ENCODE data around the gene KAZN. TPM values are rescaled to one million over a fixed set of nuclear protein-coding genes. Genes with fewer than 3 reads are reported as not detected.

Gene KAZN
- total and polyA plus RNA-seq, 4 donors: 7.6 to 18.8 (median 11.2) TPM

GRCh38 chr1:14896381-14897079, 298.0 kb downstream of the KAZN start:
- no peak overlapping the region for H3K4me3 ChIP-seq
- ATAC-seq (ENCODE audit: insufficient read depth, low FRiP score) (no peak), DNase-seq (no peak)
- H3K9ac ChIP-seq (ENCODE audit: insufficient read depth in 1 of 2, low read length in 2 of 2): no peak overlapping the region
- peaks cover 0 to 6% (median 0%) of the 10 kb centered on the region in 5 donors for H3K4me1 ChIP-seq (ENCODE audit: control insufficient read depth in 5 of 5, insufficient read depth in 5 of 5, low read length in 5 of 5)
- H3K9me3 ChIP-seq (ENCODE audit: control insufficient read depth in 4 of 4, insufficient read depth in 3 of 4, low read length in 3 of 4): no peaks in the 10 kb centered on the region
- H3K27me3 ChIP-seq (ENCODE audit: control insufficient read depth in 3 of 3, insufficient read depth in 3 of 3, low read length in 2 of 3): no peaks in the 10 kb centered on the region
- H3K36me3 ChIP-seq (ENCODE audit: control insufficient read depth in 4 of 4, insufficient read depth in 4 of 4, low read length in 4 of 4): no peaks in the 10 kb centered on the region
- H3K27ac ChIP-seq (ENCODE audit: low read depth in 1 of 2, low read length in 1 of 2): no peak overlapping the region
- 93 to 95% methylated on average over 3 of the region's 3 CpGs for WGBS, 2 donors
- TF ChIP-seq CTCF (IDR thresholded peaks at IDR 0.05; ENCODE audit: control extremely low read depth, extremely low read depth): no peak

DNA sequence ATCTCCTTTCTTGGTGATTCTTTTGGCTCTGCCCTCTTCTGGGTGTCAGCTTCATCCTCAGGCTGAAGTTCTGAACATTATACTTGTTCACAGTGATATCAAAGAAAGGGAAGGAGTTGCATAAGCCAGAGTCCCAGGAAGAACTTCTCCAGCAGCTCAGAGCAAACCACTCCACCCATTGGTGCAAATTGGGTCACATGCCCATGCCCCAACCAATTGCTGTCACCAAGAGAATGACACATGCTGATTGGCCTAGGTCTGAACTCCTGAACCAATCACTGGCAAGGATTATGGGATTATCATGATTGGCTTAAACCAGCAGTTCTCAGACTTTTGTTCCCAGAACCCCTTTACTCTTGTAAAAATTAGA, 298.6 kb downstream of the KAZN start:
- DNase-seq (no peak), ATAC-seq (ENCODE audit: insufficient read depth, low FRiP score) (no peak)
- H3K36me3 ChIP-seq (ENCODE audit: control insufficient read depth in 4 of 4, insufficient read depth in 4 of 4, low read length in 4 of 4): no peaks in the 10 kb centered on the region
- H3K9me3 ChIP-seq (ENCODE audit: control insufficient read depth in 4 of 4, insufficient read depth in 3 of 4, low read length in 3 of 4): no peaks in the 10 kb centered on the region
- H3K9ac ChIP-seq (ENCODE audit: insufficient read depth in 1 of 2, low read length in 2 of 2): no peak overlapping the region
- TF ChIP-seq CTCF (IDR thresholded peaks at IDR 0.05; ENCODE audit: control extremely low read depth, extremely low read depth): no peak
- H3K27me3 ChIP-seq (ENCODE audit: control insufficient read depth in 3 of 3, insufficient read depth in 3 of 3, low read length in 2 of 3): no peaks in the 10 kb centered on the region
- no peak overlapping the region for H3K4me3 ChIP-seq
- H3K4me1 ChIP-seq (ENCODE audit: control insufficient read depth in 5 of 5, insufficient read depth in 5 of 5, low read length in 5 of 5): peaks cover 0 to 6% (median 0%) of the 10 kb centered on the region in 5 donors
- no peak overlapping the region for H3K27ac ChIP-seq (ENCODE audit: low read depth in 1 of 2, low read length in 1 of 2)

GRCh38 chr1:14897547-14897946, 299.1 kb downstream of the KAZN start:
- Histone ChIP-seq H3K27ac (ENCODE audit: low read depth in 1 of 2, low read length in 1 of 2) (no peak overlapping the region), H3K9me3 (ENCODE audit: control insufficient read depth in 4 of 4, insufficient read depth in 3 of 4, low read length in 3 of 4) (no peaks in the 10 kb centered on the region), H3K4me3 (no peak overlapping the region), H3K27me3 (ENCODE audit: control insufficient read depth in 3 of 3, insufficient read depth in 3 of 3, low read length in 2 of 3) (no peaks in the 10 kb centered on the region), H3K4me1 (ENCODE audit: control insufficient read depth in 5 of 5, insufficient read depth in 5 of 5, low read length in 5 of 5) (peaks cover 0 to 6% (median 0%) of the 10 kb centered on the region in 5 donors), H3K9ac (ENCODE audit: insufficient read depth in 1 of 2, low read length in 2 of 2) (no peak overlapping the region), H3K36me3 (ENCODE audit: control insufficient read depth in 4 of 4, insufficient read depth in 4 of 4, low read length in 4 of 4) (no peaks in the 10 kb centered on the region)
- 76 to 88% methylated on average over 4 of the region's 4 CpGs for WGBS, 2 donors
- no peak for DNase-seq
- no peak for TF ChIP-seq CTCF (IDR thresholded peaks at IDR 0.05; ENCODE audit: control extremely low read depth, extremely low read depth)
- ATAC-seq (ENCODE audit: insufficient read depth, low FRiP score): no peak

Data from lung (tissue), 12 donors.